Effector CD8-positive, alpha-beta T cell (primary cell): ENCODE results near the gene ITGB1BP1.

ENCODE experiments used
- DNase-seq: peaks from one replicate; lab custom pipeline; 2025; lab: John Stamatoyannopoulos, UW
- total RNA-seq, 4 experiments: gene quantifications; one replicate each; lab custom pipeline; 2026; lab: John Stamatoyannopoulos, UW

Gene ITGB1BP1
- 38.7 to 47.3 (median 42.8) reads per million in 4 experiments for total RNA-seq

GRCh38 chr2:9423100-9423921 is at the start of gene ITGB1BP1, which contains the start of gene CPSF3:
Gene ITGB1BP1, minus strand, starts transcription at chr2:9423528. Its CDS starts 4,831 bp downstream, at chr2:9418697.
Gene CPSF3, plus strand, starts transcription at chr2:9423654. Its CDS starts 120 bp downstream, at chr2:9423774.
- DNase-seq: peak; percentile 96

DNA sequence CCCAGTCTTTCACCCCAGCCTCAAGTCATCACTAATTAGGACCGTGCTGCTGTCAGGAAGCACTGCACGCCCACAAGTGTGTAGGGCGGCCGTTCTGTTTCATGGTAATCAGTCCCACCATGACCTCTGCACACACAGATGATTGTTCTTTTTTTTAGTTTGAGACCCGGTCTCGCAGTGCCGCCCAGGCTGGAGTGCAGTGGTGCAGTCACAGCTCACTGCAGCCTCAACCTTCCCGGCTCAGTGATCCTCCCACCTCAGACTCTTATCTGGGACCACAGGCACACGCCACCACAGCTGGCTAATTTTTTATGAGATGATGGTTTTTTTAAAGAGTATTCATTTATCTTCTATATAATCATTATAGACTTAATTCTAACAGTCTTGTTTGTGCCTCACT is 49.2 kb upstream of the ITGB1BP1 start:
- no peak for DNase-seq

GRCh38 chr2:9471206-9471605 is 47.9 kb upstream of the ITGB1BP1 start:
- no peak for DNase-seq

DNA sequence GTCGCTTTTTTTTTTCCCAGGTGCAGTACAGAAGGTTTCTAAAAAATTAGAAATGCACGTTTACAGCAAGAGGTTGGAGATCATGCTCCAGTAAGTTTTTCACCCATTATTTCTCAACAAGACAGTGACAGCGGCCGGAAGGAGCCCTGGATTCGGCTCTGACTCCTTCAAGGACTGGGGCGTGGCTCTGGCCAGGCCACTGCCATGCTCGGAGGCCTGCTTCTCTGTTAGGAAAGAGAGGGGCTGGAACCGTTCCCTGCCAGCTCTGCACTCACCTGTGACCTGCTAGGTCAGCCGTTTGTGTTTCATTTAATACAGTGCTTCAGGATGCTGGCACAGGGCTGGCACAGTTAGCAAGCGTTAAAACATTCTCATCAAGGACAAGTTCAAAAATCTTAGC is 44.4 kb upstream of the ITGB1BP1 start:
- no peak for DNase-seq

DNA sequence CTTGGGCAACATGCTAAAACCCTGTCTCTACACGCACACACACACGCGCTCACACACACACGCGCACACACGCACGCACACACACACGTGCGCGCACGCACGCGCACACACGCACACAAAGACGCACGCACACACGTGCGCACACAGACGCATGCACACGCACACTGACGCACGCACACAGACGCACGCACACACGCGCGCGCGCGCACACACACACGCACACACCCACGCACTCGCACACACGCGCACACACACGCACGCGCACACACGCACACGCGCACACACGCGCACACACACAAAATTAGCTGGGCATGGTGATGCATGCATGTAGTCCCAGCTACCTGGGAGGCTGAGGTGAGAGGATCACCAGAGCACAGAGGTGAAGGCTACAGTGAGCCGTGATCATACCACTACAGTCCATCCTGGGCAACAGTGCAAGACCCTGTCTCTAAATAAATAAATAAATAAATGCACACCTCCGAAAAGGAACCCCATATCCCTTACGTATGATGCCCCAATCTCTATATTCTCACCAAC is 42.9 kb upstream of the ITGB1BP1 start:
- no peak for DNase-seq

- no peak for DNase-seq
Observed at GRCh38 chr2:9465170-9465569, 41.8 kb upstream of the ITGB1BP1 start.

DNA sequence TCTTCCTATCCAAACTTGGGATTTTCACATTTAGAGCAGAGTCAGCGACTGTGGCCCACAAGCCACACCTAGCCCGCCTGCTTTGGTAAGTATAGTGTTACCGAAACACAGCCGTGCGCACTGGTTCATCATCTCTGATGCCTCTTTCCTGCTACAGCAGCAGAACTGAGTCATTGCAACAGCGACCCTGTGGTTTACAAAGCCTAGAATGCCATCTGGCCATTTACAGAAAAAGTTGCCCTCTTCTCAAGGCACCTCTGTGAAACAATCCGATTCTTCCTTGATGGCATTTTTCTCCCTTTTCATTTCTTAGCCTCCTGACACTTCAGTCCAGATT is 40.3 kb upstream of the ITGB1BP1 start:
- no peak for DNase-seq

GRCh38 chr2:9462886-9463697 is 39.8 kb upstream of the ITGB1BP1 start:
- no peak for DNase-seq

GRCh38 chr2:9462313-9462712 is 39.0 kb upstream of the ITGB1BP1 start:
- DNase-seq: no peak

- no peak for DNase-seq
Observed at GRCh38 chr2:9461079-9461478, 37.8 kb upstream of the ITGB1BP1 start.

DNA sequence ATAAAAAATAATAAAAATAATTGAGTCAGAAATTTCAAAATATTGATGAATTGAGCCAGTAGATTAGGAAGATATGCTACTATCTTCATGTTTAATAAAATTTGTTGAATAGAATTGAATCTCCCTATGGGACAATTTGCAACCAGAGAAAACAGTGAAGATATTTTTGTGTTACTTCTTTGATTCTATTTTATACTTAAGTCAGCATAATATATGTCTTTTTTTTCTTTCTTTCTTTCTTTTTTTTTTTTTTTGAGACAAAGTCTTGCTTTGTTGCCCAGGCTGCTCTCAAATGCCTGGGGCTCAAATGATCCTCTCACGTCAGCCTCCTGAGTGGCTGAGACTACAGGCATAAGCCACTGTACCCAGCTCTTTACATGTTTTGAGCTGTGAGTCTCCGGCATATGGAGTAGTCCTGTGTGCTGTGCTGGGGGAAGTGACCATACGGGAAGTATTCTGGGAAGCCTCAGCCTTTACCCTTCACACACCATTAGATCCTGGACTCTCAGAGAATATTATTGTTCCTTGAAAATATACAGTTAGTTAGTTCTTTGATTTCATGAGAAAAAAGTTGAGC is 37.2 kb upstream of the ITGB1BP1 start:
- no peak for DNase-seq

GRCh38 chr2:9451231-9451630 is 27.9 kb upstream of the ITGB1BP1 start:
- no peak for DNase-seq

- no peak for DNase-seq
Observed at GRCh38 chr2:9445089-9445488, 21.8 kb upstream of the ITGB1BP1 start.

- no peak for DNase-seq
Observed at GRCh38 chr2:9443526-9443925, 20.2 kb upstream of the ITGB1BP1 start.

- DNase-seq: no peak
Observed at GRCh38 chr2:9441556-9441955, 18.2 kb upstream of the ITGB1BP1 start.

DNA sequence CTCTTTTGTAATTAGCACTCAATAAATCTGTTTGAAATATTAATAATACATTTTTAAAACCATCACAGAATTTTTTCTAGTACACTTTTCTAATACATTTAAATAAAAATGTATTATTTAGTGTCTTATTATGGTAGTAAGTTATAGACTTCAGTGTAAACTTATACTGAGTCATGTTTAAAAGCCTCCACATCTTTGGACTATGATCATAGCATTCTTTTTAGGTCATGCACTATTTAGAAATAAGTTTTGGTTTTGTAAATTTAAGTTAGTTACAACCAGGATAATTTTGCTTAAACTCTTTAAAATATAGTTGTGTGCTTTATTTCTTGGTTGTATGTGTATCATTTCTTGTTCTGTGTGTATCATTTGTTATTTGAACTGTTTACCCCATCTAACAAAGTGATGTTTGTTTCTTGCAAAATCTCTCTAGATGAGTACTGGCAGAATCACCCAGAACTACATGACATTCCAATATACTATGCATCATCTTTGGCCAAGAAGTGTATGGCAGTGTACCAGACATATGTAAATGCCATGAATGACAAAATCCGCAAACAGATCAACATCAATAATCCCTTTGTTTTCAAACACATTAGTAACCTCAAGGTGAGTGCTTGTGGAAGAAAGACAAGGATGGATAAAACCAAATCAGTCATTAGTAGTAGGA is 16.9 kb upstream of the ITGB1BP1 start:
- no peak for DNase-seq

- no peak for DNase-seq
Observed at GRCh38 chr2:9439536-9439935, 16.2 kb upstream of the ITGB1BP1 start.

GRCh38 chr2:9434489-9434888 is 11.2 kb upstream of the ITGB1BP1 start:
- DNase-seq: no peak

DNA sequence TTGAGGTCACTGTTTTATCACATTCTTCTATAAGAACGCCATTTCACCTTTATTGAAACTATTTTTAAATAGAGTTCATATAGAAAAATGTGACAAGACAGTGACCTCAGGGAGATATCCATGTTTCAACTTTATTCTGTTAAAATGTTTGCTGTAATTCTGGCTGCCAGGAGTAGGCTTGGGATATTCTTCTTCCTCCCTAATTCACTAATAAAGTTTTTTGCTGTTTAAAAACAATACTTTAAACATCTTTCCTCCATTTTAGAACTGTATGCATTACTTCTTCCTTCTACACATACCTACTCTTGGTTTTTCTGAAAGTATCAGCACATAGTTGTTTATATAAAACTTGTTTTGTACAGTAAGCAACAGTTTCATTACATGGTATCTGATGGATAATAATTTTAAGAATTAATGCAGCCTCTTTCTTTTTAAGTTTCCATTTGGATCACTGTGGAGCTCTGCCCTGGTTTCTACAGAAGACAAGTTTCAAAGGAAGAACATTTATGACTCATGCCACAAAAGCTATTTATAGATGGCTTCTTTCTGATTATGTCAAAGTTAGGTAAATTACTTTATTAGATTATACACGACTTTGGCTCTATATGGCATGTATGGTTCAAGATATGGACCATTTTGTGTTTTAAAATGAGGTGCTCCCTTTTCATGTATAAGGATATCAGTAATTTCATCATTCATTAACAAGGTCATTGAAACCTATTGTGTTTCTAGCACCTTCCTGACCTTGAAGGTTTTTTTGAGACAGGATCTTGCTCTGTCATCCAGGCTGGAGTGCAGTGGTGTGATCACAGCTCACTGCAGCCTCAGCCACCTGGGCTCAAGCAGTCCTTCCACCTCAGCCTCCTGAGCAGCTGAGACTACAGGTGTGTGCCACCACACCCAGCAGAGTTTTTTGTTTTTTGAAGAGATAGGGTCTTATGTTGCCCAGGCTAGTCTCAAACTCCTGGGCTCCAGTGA is 7.3 kb upstream of the ITGB1BP1 start:
- DNase-seq: no peak

DNA sequence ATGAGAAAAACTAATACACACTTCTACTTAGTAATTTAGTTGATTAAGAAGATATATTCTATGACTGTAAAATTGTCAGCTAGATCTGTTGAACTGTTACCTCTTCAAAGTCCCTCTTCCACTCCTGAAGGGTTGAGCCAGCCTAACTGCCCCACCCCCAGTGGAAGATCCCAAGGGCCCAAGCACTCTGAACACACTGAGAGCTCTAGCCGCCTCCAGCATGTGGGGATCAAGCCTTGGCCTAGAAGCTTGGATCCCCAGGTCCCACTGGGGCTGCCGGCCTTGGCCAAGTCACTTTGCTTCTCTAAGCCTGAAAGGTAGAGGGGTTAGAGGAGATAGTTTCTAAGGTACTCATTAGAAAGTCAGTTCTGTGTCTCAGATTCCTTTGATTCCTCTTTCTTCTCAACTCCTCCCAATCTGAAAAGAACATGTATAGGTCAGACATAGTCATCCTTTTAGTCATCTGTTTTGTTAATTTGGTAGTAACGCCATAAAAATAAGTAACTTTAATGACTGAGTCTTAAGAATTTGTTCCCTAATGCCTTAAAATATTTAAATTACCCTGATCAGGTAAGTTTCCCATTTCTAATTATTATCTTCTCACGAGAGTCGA is 5.7 kb upstream of the ITGB1BP1 start:
- no peak for DNase-seq
